H9 (cell line): ENCODE measurements around the gene SHC4. TPM values are rescaled to one million over a fixed set of nuclear protein-coding genes. Genes with fewer than 3 reads are reported as not detected.

Experiments
- DNase-seq: peaks from one replicate; pipeline ENCODE4 v3.0.0-alpha.2; 2017
- H2AFZ ChIP-seq: one replicate; pipeline ENCODE4 v1.6.1; 2013; ENCODE audit warnings: mild to moderate bottlenecking, low read length, control low read depth, moderate library complexity
- H2AK5ac ChIP-seq: 2 replicates; pipeline ENCODE4 v1.6.1; 2013; ENCODE audit warnings: low read length, control low read depth, mixed read lengths; ENCODE audit not compliant: insufficient read length
- H2BK120ac ChIP-seq: one replicate; pipeline ENCODE4 v1.6.1; 2013; ENCODE audit warnings: low read depth, mild to moderate bottlenecking, low read length, control low read depth, inconsistent platforms; ENCODE audit not compliant: poor library complexity, severe bottlenecking
- H2BK12ac ChIP-seq: 2 replicates; pipeline ENCODE4 v1.6.1; 2013; ENCODE audit warnings: low read length, control low read depth, mixed read lengths, low read depth; ENCODE audit not compliant: insufficient read length
- H2BK15ac ChIP-seq: 2 replicates; pipeline ENCODE4 v1.6.1; 2013; ENCODE audit warnings: low read depth, low read length, control low read depth
- H2BK20ac ChIP-seq: one replicate; pipeline ENCODE4 v1.6.1; 2013; ENCODE audit warnings: low read depth, mild to moderate bottlenecking, low read length, control low read depth, inconsistent platforms; ENCODE audit not compliant: poor library complexity, severe bottlenecking
- H2BK5ac ChIP-seq: 2 replicates; pipeline ENCODE4 v1.6.1; 2013; ENCODE audit warnings: low read length, control low read depth, mixed read lengths; ENCODE audit not compliant: insufficient read length
- H3K14ac ChIP-seq: 2 replicates; pipeline ENCODE4 v1.6.1; 2013; ENCODE audit warnings: low read length, control low read depth; ENCODE audit not compliant: insufficient read depth
- H3K18ac ChIP-seq: 2 replicates; pipeline ENCODE4 v1.6.1; 2013; ENCODE audit warnings: low read depth, mild to moderate bottlenecking, mixed read lengths, low read length, control low read depth; ENCODE audit not compliant: insufficient read length
- H3K23ac ChIP-seq: 2 replicates; pipeline ENCODE4 v1.6.1; 2013; ENCODE audit warnings: low read length, control low read depth, mixed read lengths, low read depth; ENCODE audit not compliant: insufficient read length
- H3K23me2 ChIP-seq: 2 replicates; pipeline ENCODE4 v1.6.1; 2013; ENCODE audit warnings: low read depth, mild to moderate bottlenecking, mixed read lengths, low read length, control low read depth; ENCODE audit not compliant: insufficient read length, poor library complexity, severe bottlenecking
- H3K27ac ChIP-seq: 2 replicates; pipeline ENCODE4 v1.5.1; 2013; ENCODE audit warnings: low read length, control low read depth, mixed read lengths, low read depth; ENCODE audit not compliant: insufficient read length
- H3K27me3 ChIP-seq: 2 replicates; pipeline ENCODE4 v1.6.1; 2013; ENCODE audit warnings: low read length, control low read depth, inconsistent platforms; ENCODE audit not compliant: insufficient read depth
- H3K4ac ChIP-seq: 2 replicates; pipeline ENCODE4 v1.6.1; 2013; ENCODE audit warnings: low read depth, mild to moderate bottlenecking, control low read depth, inconsistent platforms, low read length, moderate library complexity
- H3K4me1 ChIP-seq: 2 replicates; pipeline ENCODE4 v1.6.1; 2013; ENCODE audit warnings: low read length, control low read depth, inconsistent platforms; ENCODE audit not compliant: insufficient read depth
- H3K4me2 ChIP-seq: 2 replicates; pipeline ENCODE4 v1.6.1; 2013; ENCODE audit warnings: low read length, control low read depth, mixed read lengths; ENCODE audit not compliant: insufficient read length, insufficient read depth
- H3K56ac ChIP-seq: 2 replicates; pipeline ENCODE4 v1.6.1; 2013; ENCODE audit warnings: low read depth, mild to moderate bottlenecking, mixed read lengths, low read length, control low read depth; ENCODE audit not compliant: insufficient read length
- H3K79me1 ChIP-seq: 2 replicates; pipeline ENCODE4 v1.6.1; 2013; ENCODE audit warnings: low read depth, mild to moderate bottlenecking, moderate library complexity, low read length, control low read depth, inconsistent platforms; ENCODE audit not compliant: insufficient read depth, poor library complexity, severe bottlenecking
- H3K79me2 ChIP-seq: 2 replicates; pipeline ENCODE4 v1.6.1; 2013; ENCODE audit warnings: low read length, control low read depth, inconsistent platforms; ENCODE audit not compliant: insufficient read depth
- H3K9ac ChIP-seq: 2 replicates; pipeline ENCODE4 v1.6.1; 2013; ENCODE audit warnings: low read length, control low read depth, mixed read lengths; ENCODE audit not compliant: insufficient read length; ENCODE audit errors: extremely low read depth
- H3K9me3 ChIP-seq: one replicate; pipeline ENCODE4 v1.6.1; 2013; ENCODE audit warnings: low read depth, low read length, inconsistent platforms; ENCODE audit not compliant: control insufficient read depth
- H3T11ph ChIP-seq: one replicate; pipeline ENCODE4 v1.6.1; 2013; ENCODE audit warnings: mild to moderate bottlenecking, low read length, control low read depth, inconsistent platforms
- H4K20me1 ChIP-seq: one replicate; pipeline ENCODE4 v1.6.1; 2013; ENCODE audit not compliant: control insufficient read depth, insufficient read length, insufficient read depth
- H4K5ac ChIP-seq: 2 replicates; pipeline ENCODE4 v1.6.1; 2013; ENCODE audit warnings: low read depth, mild to moderate bottlenecking, mixed read lengths, low read length, control low read depth; ENCODE audit not compliant: insufficient read length
- H4K8ac ChIP-seq: replicated peaks from 2 replicates; pipeline ENCODE4 v1.6.1; 2013; ENCODE audit warnings: low read length, control low read depth, mixed read lengths, low read depth; ENCODE audit not compliant: insufficient read length
- H4K91ac ChIP-seq: 2 replicates; pipeline ENCODE4 v1.6.1; 2013; ENCODE audit warnings: low read depth, mild to moderate bottlenecking, moderate library complexity, mixed read lengths, low read length, control low read depth; ENCODE audit not compliant: insufficient read length
- H3K27ac Mint-ChIP-seq, 3 experiments: 2 replicates in 2 of 3; 3 replicates in 1 of 3; pipeline ENCODE4 v1.8.0; 2020 to 2021; ENCODE audit warnings: mixed read lengths in 3 of 3, mild to moderate bottlenecking in 1 of 3, moderate library complexity in 1 of 3
- H3K27me3 Mint-ChIP-seq: 2 replicates; pipeline ENCODE4 v1.8.0; 2021; ENCODE audit warnings: low read depth, mild to moderate bottlenecking, moderate library complexity, mixed read lengths
- H3K36me3 Mint-ChIP-seq, 3 experiments: 2 replicates in 2 of 3; 3 replicates in 1 of 3; pipeline ENCODE4 v1.8.0; 2020 to 2021; ENCODE audit warnings: low read depth in 3 of 3, mixed read lengths in 3 of 3; ENCODE audit not compliant: insufficient read depth in 1 of 3
- H3K4me1 Mint-ChIP-seq, 2 experiments: 2 replicates each; pipeline ENCODE4 v1.8.0; 2020; ENCODE audit warnings: mixed read lengths in 2 of 2
- H3K4me3 Mint-ChIP-seq, 2 experiments: 2 replicates in 1 of 2; 3 replicates in 1 of 2; pipeline ENCODE4 v1.8.0; 2020 to 2021; ENCODE audit warnings: mild to moderate bottlenecking in 2 of 2, mixed read lengths in 2 of 2, moderate library complexity in 1 of 2
- H3K9me3 Mint-ChIP-seq, 2 experiments: 2 replicates in 1 of 2; 3 replicates in 1 of 2; pipeline ENCODE4 v1.8.0; 2020; ENCODE audit warnings: mild to moderate bottlenecking in 2 of 2, mixed read lengths in 2 of 2, moderate library complexity in 1 of 2
- CTCF ChIP-seq: fragments of 200-600 bp; sonication (generic); conservative IDR thresholded peaks from 3 replicates; pipeline ENCODE4 v1.8.0; 2021; ENCODE audit warnings: antibody characterized with exemption, mild to moderate bottlenecking
- WGBS: extraction: QIAGEN DNeasy Blood & Tissue Kit; methylation state at CpG from one replicate; pipeline ENCODE4 v1.1.7; 2013; ENCODE audit warnings: missing lambda C conversion rate, low lambda C conversion rate, mixed read lengths; ENCODE audit not compliant: insufficient read length; ENCODE audit errors: extremely low coverage; 5-methylcytosine and 5-hydroxymethylcytosine counted together
- total RNA-seq: library from RNA; stranded (reverse); gene quantifications from 2 replicates; pipeline ENCODE4 v1.2.1, GENCODE V29; 2021

The SHC4 gene
- total RNA-seq, 1 experiment from 2014 or later: 0.26 TPM

- H2BK12ac ChIP-seq: no peak overlapping the region
- H3K79me2 ChIP-seq: no peaks in the 10 kb centered on the region
- H3K4ac ChIP-seq: no peak overlapping the region
- Mint-ChIP-seq H3K4me1 (no peaks in the 10 kb centered on the region), H3K4me3 (no peak overlapping the region), H3K27ac (no peak overlapping the region), H3K36me3 (no peaks in the 10 kb centered on the region), H3K9me3 (no peaks in the 10 kb centered on the region), H3K27me3 (peaks cover 2% of the 10 kb centered on the region; the same call in 1 of the 2 replicates)
- H2BK15ac ChIP-seq: no peak overlapping the region
- H4K20me1 ChIP-seq: no peaks in the 10 kb centered on the region
- H2BK5ac ChIP-seq: no peak overlapping the region
- no peaks in the 10 kb centered on the region for H3K4me1 ChIP-seq
- H3T11ph ChIP-seq: no peak overlapping the region
- H3K23me2 ChIP-seq: no peaks in the 10 kb centered on the region
- WGBS: no CpG with 5 or more reads among the region's 5 CpGs
- H2BK120ac ChIP-seq: no peak overlapping the region
- TF ChIP-seq CTCF: no peak
- no peak overlapping the region for H3K23ac ChIP-seq
- no peak overlapping the region for H4K91ac ChIP-seq
- H3K9ac ChIP-seq: no peak overlapping the region
- H4K8ac ChIP-seq: no peak overlapping the region
- H2AK5ac ChIP-seq: no peak overlapping the region
- no peak overlapping the region for H2AFZ ChIP-seq
- no peak overlapping the region for H3K4me2 ChIP-seq
- no peak overlapping the region for H3K14ac ChIP-seq
- no peaks in the 10 kb centered on the region for H3K79me1 ChIP-seq
- H3K27me3 ChIP-seq: no peaks in the 10 kb centered on the region
- no peak overlapping the region for H4K5ac ChIP-seq
- no peak overlapping the region for H2BK20ac ChIP-seq
- H3K9me3 ChIP-seq: no peaks in the 10 kb centered on the region
- H3K27ac ChIP-seq: no peak overlapping the region
- H3K18ac ChIP-seq: no peak overlapping the region
- no peak for DNase-seq
- H3K56ac ChIP-seq: no peak overlapping the region
These were observed 21.8 kb downstream of the SHC4 start for GRCh38 chr15:48941904-48942303.
